ENCODE data around the gene GJA1.
"Not testable (repeated sequence)": the region's sequence is repeated elsewhere in the genome, so short reads cannot be mapped to it uniquely, and the experiment has no call there.

The GJA1 gene

GRCh38 chr6:121436960-121437850 lies 1.8 kb downstream of the GJA1 start:
- no peak for DNase-seq (ENCODE audit: low read depth, low spot score)

GRCh38 chr6:121437851-121438651 lies 2.6 kb downstream of the GJA1 start:
- peak; percentile 93 for DNase-seq (ENCODE audit: low read depth, low spot score)

DNA sequence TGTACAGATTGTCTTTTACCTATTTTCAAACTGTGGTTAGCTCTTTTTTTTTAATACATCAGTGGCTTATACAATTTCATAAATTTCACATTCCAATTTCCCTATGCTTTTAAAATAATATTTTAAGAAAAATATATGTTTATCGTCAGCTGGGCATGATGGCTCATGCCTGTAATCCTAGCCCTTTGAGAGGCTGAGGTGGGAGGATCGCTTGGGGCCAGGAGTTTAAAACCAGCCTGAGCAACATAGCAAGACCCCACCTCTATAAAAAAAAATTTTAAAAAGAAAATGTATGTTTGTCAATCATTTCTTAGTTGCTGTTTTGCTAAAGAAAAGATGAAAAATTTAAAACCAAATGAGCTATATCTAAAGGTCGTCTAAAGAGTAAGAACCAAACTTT lies 3.4 kb downstream of the GJA1 start:
- no peak for DNase-seq (ENCODE audit: low read depth, low spot score)

GRCh38 chr6:121439475-121439874 lies 4.0 kb downstream of the GJA1 start:
- DNase-seq (ENCODE audit: low read depth, low spot score), result no peak

DNA sequence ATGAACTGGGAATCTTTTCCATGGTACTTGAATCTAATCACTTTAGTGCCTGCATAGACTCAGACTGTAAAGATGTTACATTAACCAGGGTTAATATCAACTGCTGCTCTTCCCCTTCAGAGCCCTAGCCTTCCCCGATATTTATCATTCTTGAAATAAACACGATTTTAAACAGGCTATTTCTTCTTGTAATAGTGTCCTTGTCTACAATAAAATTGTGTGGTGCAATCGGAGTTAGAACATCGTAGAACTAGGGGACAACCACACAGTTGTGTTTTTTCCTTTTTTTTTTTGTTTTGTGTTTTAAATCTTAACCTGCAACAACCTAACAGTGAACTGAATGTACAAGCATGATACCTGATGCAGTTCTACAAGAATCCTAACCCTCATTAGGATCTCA lies 4.5 kb downstream of the GJA1 start:
- no peak for DNase-seq (ENCODE audit: low read depth, low spot score)

DNA sequence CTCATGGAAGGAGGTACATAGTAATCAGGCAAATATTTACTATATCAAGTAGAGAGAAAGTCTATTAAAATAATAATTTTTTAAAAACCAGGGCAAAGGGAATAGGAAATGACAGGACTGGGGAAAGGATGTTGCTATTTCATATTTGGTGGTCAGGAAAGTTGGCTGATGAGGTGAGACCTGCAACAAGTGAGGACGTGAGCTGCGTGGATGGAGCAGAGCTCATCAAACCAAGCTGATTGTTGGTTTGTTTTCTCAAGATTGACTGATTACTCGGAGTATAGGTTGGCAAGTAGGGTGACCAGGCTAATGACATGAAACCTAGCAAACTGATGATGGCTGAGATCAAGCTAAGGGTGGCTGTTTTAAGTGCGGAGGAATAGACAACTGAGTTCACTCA lies 6.0 kb downstream of the GJA1 start:
- no peak for DNase-seq (ENCODE audit: low read depth, low spot score)

DNA sequence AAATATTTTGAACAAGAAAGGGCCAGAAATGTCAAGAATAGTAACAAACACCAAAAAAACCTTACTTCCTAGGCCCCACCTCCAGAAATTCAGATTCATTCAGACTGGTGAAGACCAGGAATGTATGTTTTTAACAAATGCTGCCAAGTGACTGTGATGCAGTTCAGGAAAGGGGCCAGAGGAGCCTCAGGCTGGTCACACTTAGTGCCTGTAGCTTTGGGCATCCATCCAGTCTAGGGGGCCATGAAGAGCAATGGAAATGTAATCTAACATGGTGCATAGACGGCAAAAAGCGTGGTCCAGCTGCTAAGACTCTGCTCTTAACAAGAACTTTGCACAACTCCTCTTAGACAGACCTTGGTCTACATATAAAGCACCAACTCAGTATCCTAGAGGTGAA lies 7.1 kb downstream of the GJA1 start:
- DNase-seq (ENCODE audit: low read depth, low spot score), result no peak

DNA sequence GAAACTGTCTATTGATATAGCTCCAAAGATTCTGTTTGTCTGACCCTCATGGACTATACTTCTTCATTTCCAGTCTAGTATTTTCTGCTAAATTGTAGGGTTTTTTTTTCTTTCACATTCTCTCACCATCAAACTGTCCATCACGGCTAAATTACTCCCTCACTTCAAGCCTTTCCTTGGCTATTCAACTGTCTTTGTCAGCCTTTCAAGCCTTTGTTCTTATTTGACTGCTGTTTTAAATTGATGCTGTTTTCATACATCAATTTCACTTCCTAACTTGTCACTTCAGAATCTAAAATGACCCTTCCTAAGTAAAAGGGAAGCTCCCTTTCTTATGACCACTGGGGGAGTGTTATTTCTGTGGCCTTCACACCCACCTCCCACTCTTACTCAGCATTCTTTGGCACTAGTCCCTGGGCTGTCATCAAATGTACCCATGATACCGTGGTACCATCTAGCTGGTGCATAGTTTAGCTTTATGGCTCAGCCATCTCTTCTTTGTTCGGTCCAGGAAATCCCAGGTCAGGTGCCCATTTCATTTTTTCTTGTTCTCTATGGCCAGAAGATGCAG lies 8.6 kb downstream of the GJA1 start:
- DNase-seq (ENCODE audit: low read depth, low spot score), result no peak

DNA sequence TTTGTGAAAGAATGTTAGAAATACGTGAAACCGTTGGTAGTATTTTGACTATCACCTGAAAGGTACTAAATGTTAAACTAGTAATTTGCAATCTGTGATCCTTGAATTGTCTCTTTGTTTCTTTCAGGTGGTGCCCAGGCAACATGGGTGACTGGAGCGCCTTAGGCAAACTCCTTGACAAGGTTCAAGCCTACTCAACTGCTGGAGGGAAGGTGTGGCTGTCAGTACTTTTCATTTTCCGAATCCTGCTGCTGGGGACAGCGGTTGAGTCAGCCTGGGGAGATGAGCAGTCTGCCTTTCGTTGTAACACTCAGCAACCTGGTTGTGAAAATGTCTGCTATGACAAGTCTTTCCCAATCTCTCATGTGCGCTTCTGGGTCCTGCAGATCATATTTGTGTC lies 11.3 kb downstream of the GJA1 start:
- not testable (repeated sequence) for DNase-seq (ENCODE audit: low read depth, low spot score)

- DNase-seq (ENCODE audit: low read depth, low spot score), result not testable (repeated sequence)
These were observed 12.3 kb downstream of the GJA1 start for GRCh38 chr6:121447746-121448145.

DNA sequence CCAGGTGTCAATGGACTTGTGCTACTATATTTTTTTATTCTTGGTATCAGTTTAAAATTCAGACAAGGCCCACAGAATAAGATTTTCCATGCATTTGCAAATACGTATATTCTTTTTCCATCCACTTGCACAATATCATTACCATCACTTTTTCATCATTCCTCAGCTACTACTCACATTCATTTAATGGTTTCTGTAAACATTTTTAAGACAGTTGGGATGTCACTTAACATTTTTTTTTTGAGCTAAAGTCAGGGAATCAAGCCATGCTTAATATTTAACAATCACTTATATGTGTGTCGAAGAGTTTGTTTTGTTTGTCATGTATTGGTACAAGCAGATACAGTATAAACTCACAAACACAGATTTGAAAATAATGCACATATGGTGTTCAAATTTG lies 13.1 kb downstream of the GJA1 start:
- not testable (repeated sequence) for DNase-seq (ENCODE audit: low read depth, low spot score)

DNA sequence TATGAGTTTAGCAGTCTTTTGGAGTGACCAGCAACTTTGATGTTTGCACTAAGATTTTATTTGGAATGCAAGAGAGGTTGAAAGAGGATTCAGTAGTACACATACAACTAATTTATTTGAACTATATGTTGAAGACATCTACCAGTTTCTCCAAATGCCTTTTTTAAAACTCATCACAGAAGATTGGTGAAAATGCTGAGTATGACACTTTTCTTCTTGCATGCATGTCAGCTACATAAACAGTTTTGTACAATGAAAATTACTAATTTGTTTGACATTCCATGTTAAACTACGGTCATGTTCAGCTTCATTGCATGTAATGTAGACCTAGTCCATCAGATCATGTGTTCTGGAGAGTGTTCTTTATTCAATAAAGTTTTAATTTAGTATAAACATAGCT lies 13.9 kb downstream of the GJA1 start:
- DNase-seq (ENCODE audit: low read depth, low spot score), result no peak

GRCh38 chr6:121450242-121450641 lies 14.8 kb downstream of the GJA1 start:
- DNase-seq (ENCODE audit: low read depth, low spot score), result no peak

GRCh38 chr6:121451250-121451649 lies 15.8 kb downstream of the GJA1 start:
- no peak for DNase-seq (ENCODE audit: low read depth, low spot score)

GRCh38 chr6:121453191-121453590 lies 17.7 kb downstream of the GJA1 start:
- DNase-seq (ENCODE audit: low read depth, low spot score), result no peak

GRCh38 chr6:121460170-121460569 lies 24.7 kb downstream of the GJA1 start:
- no peak for DNase-seq (ENCODE audit: low read depth, low spot score)

DNA sequence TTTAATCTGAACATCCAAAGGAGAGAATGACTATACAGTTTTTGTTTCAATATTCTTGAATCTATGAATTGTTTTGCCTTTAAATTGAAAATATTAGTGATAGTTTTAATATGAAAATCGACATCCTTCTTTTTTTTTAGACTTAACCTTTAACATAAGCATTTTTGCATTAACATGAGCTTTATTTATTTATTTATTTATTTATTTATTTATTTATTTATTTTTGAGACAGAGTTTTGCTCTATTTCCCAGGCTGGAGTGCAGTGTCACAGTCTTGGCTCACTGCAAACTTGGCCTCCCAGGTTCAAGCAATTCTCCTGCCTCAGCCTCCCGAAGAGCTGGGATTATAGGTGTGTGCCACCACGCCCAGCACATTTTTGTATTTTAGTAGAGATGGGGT lies 27.6 kb downstream of the GJA1 start:
- no peak for DNase-seq (ENCODE audit: low read depth, low spot score)

GRCh38 chr6:121465101-121465500 lies 29.7 kb downstream of the GJA1 start:
- no peak for DNase-seq (ENCODE audit: low read depth, low spot score)

DNA sequence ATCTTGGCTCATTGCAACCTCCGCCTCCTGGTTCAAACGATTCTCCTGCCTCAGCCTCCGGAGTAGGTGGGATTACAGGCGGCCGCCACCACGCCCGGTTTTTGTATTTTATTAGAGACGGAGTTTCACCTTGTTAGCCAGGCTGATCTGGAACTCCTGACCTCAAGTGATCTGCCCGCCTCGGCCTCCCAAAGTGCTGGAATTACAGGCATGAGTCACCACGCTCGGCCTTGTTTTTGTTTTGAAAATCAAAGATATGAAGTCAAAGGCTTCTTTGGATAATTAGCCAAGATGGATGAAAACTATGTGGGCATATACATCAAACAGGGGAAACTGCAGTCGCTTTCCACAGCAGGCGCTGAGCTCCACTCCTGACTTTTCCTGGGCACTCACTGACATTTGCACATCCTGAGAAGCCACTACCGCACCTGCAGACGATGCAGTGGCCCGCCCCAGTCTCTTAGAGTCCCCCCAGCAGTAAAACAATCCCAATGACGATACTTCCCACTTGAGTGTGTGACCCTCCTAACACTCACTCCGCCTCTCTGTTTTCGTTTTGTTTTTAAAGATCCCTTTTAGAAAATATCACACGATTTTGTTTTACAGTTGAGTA lies 44.1 kb downstream of the GJA1 start:
- DNase-seq (ENCODE audit: low read depth, low spot score), result no peak

DNA sequence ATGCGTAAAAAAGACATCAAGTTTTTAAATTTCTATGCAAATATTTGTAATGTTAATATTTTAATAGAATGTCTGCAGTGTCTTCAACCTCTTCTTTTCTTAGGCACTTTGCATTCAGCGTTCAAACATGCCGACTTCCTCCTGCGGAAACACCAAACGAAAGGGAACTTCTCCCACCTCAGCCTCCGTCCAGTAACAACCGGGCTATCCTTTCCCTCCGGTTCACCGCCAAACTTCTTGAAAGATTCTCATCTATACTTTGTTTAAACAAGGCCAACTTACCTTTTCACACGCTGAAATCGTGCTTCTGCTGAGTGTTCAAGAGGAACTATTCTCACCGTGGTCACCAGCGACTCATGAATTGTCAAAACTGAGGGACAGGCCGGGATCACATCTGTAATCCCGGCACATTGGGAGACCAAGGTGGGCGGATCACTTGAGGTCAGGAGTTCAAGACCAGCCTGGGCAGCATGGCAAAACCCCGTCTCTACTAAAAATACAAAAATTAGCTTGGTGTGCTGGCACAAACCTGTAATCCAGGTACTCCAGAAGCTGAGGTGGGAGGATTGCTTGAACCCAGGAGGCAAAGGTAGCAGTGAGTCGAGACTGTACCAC lies 44.8 kb downstream of the GJA1 start:
- no peak for DNase-seq (ENCODE audit: low read depth, low spot score)

GRCh38 chr6:121482004-121482693 lies 46.7 kb downstream of the GJA1 start:
- no peak for DNase-seq (ENCODE audit: low read depth, low spot score)

Measured in iPS DF 19.7 (cell line).